Neural crest cell (in vitro differentiated cells): ENCODE data around the gene KCNMB3. TPM values are rescaled to one million over a fixed set of nuclear protein-coding genes. Genes with fewer than 3 reads are reported as not detected.

Experiments
- DNase-seq: peaks from one replicate; pipeline ENCODE4 v3.0.0; 2021; ENCODE audit warnings: low read depth, mixed read lengths, low spot score
- H3K27ac Mint-ChIP-seq: one replicate; pipeline ENCODE4 v1.8.0; 2021; ENCODE audit warnings: mild to moderate bottlenecking, mixed read lengths; ENCODE audit not compliant: unreplicated experiment
- H3K27me3 Mint-ChIP-seq: 2 replicates; pipeline ENCODE4 v1.8.0; 2021; ENCODE audit warnings: low read depth, mild to moderate bottlenecking, mixed read lengths
- H3K36me3 Mint-ChIP-seq: 2 replicates; pipeline ENCODE4 v1.8.0; 2021; ENCODE audit warnings: low read depth, mild to moderate bottlenecking, mixed read lengths
- H3K4me1 Mint-ChIP-seq: 2 replicates; pipeline ENCODE4 v1.8.0; 2021; ENCODE audit warnings: mixed read lengths
- H3K4me3 Mint-ChIP-seq: one replicate; pipeline ENCODE4 v1.8.0; 2021; ENCODE audit warnings: mild to moderate bottlenecking, mixed read lengths
- H3K9me3 Mint-ChIP-seq: 2 replicates; pipeline ENCODE4 v1.8.0; 2021; ENCODE audit warnings: mixed read lengths
- long read RNA-seq: library from polyadenylated mRNA; unstranded; transcript quantifications from one replicate; pipeline ENCODE4 v2.0.0, GENCODE V29; 2020
- total RNA-seq: library from RNA; stranded (reverse); gene quantifications from 2 replicates; pipeline ENCODE4 v1.2.1, GENCODE V29; 2021
- TF ChIP-seq, protein P1 (sequence below): fragments of 200-600 bp; sonication (generic); conservative IDR thresholded peaks from 2 replicates; pipeline ENCODE4 v1.5.0; 2021; ENCODE audit warnings: antibody characterized with exemption, mild to moderate bottlenecking

Gene KCNMB3, protein sequence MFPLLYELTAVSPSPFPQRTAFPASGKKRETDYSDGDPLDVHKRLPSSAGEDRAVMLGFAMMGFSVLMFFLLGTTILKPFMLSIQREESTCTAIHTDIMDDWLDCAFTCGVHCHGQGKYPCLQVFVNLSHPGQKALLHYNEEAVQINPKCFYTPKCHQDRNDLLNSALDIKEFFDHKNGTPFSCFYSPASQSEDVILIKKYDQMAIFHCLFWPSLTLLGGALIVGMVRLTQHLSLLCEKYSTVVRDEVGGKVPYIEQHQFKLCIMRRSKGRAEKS
- 3.1 and 3.3 TPM in 2 replicates for total RNA-seq
- long read RNA-seq: 0 reads

DNA sequence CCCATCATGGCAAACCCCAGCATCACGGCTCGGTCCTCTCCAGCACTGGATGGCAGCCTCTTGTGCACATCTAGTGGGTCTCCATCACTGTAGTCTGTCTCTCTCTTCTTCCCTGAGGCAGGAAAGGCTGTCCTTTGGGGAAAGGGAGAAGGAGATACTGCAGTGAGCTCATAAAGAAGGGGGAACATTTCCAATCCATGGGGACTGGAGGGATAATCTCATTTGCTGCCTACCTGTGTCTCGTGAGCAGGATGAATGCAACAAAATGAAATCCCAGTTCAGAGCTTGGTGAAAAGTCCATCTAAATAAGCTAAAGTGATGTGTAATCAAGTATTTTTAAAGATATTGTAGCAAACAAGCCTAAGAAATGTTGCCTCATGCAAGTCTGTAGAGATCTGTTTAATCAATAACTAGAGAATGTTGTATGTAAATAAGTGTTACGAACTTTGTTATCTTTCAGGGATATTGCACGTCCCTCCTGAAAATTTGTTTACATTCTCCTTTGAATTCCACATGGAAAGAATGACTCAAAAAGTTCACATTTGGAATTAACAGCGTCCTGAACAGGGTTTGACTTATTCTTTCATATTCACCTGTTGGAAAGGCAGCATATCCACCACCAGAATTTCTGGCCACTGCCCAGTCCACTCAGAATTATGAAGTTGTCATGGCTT is at the start of gene KCNMB3:
Gene KCNMB3, minus strand, starts transcription at position 312 of the 674 bp plus-strand sequence. Its CDS starts 124 bp downstream, at position 188.
- TF ChIP-seq, protein P1, sequence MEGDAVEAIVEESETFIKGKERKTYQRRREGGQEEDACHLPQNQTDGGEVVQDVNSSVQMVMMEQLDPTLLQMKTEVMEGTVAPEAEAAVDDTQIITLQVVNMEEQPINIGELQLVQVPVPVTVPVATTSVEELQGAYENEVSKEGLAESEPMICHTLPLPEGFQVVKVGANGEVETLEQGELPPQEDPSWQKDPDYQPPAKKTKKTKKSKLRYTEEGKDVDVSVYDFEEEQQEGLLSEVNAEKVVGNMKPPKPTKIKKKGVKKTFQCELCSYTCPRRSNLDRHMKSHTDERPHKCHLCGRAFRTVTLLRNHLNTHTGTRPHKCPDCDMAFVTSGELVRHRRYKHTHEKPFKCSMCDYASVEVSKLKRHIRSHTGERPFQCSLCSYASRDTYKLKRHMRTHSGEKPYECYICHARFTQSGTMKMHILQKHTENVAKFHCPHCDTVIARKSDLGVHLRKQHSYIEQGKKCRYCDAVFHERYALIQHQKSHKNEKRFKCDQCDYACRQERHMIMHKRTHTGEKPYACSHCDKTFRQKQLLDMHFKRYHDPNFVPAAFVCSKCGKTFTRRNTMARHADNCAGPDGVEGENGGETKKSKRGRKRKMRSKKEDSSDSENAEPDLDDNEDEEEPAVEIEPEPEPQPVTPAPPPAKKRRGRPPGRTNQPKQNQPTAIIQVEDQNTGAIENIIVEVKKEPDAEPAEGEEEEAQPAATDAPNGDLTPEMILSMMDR: no peak
- H3K27ac Mint-ChIP-seq: peak within 1 kb of the TSS; percentile 58
- H3K4me3 Mint-ChIP-seq: no peak within 1 kb of the TSS

DNA sequence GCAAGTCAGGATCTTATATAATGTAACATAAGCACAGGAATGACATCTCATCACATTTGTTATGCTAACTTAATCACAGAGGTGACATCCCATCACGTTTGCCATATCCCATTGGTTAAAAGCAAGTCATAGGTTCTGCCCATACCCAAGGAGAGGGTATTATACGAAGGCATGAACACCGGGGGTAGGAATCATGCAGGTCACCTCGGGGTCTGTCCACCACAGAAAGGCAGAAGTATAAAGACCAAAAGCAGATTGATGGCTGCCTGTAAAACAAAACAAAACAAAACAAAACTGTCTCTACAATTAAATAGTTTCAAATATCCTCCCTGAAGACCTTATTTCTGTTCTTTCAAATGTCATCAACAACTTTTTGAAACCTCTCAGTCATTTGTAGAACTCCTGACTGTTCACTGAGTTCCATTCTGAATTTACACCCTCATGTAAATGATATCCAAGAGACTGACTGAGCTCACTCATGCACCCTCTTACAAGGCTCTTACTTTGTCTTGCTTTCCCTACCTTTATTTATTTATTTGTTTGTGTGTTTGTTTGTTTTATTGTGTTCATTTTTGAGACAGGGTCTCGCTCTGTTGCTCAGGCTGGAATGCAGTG is 49.2 kb upstream of the KCNMB3 start:
- DNase-seq: no peak
- H3K4me3 Mint-ChIP-seq: no peak overlapping the region
- H3K36me3 Mint-ChIP-seq: peaks cover 4% of the 10 kb centered on the region
- TF ChIP-seq, protein P1: no peak
- peaks cover 12% of the 10 kb centered on the region for H3K9me3 Mint-ChIP-seq
- H3K27me3 Mint-ChIP-seq: no peaks in the 10 kb centered on the region
- no peak overlapping the region for H3K27ac Mint-ChIP-seq
- peaks cover 16% of the 10 kb centered on the region for H3K4me1 Mint-ChIP-seq

More for the DNA sequence above, at the start of gene KCNMB3:
- Mint-ChIP-seq H3K9me3 (peaks cover 6% of the 10 kb centered on the region), H3K4me1 (peaks cover 4% of the 10 kb centered on the region), H3K36me3 (peaks cover 23% of the 10 kb centered on the region), H3K27me3 (no peaks in the 10 kb centered on the region)
- DNase-seq: no peak

DNA sequence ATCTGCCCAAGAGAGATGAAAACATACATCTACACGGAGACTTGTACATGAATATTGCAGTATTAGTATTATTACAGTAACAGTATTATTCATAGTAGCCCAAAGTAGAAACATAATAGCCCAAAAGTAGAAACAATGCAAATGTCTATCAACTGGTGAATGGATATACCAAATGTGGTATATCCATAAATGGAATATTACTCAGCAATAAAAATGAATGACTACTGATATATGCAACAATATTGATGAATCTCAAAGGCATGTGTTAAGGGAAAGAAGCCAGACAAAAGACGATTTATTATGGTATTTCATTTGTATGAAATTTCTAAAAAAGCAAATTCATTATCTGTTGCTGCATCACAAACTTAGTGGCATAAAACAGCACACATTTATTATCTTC is 48.4 kb upstream of the KCNMB3 start:
- H3K27ac Mint-ChIP-seq: no peak overlapping the region
- TF ChIP-seq, protein P1: no peak
- peaks cover 12% of the 10 kb centered on the region for H3K9me3 Mint-ChIP-seq
- H3K36me3 Mint-ChIP-seq: peaks cover 4% of the 10 kb centered on the region
- peaks cover 16% of the 10 kb centered on the region for H3K4me1 Mint-ChIP-seq
- no peaks in the 10 kb centered on the region for H3K27me3 Mint-ChIP-seq
- no peak for DNase-seq
- no peak overlapping the region for H3K4me3 Mint-ChIP-seq

DNA sequence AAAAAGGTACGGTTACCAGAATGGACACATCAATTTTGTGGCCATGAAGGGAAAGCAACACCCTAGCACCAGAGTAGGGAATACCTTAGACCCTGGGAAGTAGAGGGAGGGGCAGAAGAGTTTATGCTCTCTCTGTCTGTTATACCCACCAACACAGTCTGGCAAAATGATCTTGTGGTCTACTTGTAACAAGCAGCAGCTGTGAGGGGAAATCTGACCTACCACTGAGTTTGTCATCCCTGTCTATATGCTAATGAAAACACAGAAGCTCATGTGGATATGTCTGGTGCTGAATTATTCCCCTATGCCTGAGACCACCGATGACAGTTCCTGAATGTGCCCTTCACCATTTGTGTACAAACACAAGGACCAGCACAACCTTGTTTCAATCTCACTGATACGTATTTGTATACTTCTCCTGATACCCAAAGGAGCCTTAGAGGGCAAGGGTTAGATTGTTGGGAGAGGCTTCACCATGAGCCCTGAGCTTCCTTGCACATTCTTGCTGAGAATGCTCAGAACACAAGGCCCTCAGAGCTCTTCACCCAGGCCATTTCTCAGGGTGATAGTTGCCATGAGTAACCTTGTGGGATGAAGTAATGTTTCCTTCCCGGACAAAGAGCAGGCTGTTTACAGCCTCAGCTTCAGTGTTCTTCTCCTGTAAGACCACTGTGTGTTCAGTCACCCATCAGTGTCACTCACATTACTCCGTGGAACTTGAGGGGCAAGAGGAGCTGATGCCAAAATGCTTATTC is 47.2 kb upstream of the KCNMB3 start:
- DNase-seq: no peak
- TF ChIP-seq, protein P1: no peak
- Mint-ChIP-seq H3K4me3 (no peak overlapping the region), H3K27me3 (no peaks in the 10 kb centered on the region), H3K4me1 (peaks cover 16% of the 10 kb centered on the region), H3K36me3 (peaks cover 4% of the 10 kb centered on the region), H3K9me3 (peaks cover 12% of the 10 kb centered on the region), H3K27ac (peak overlapping the region; percentile 75)

DNA sequence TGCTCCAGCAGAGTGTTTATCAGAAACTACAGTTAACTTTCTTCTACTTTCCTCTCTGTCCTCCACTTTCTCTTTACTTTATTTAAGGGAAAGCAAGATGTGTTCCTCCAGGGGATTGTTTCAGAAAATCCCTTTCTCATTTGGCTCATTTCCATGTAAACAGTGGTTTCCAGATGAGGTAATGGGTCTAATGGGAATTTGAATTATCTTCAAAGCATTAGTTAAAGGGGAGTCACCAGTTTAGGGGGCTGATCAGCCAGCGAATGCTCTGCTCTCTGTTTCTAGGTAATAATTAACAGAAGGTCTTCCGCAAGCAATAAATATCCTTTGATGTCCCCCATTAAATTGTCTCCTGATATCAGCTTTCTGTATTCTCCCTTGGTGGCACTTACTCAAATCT is 41.5 kb upstream of the KCNMB3 start:
- peaks cover 2% of the 10 kb centered on the region for H3K4me1 Mint-ChIP-seq
- no peak overlapping the region for H3K27ac Mint-ChIP-seq
- DNase-seq: no peak
- H3K36me3 Mint-ChIP-seq: no peaks in the 10 kb centered on the region
- H3K27me3 Mint-ChIP-seq: no peaks in the 10 kb centered on the region
- H3K4me3 Mint-ChIP-seq: no peak overlapping the region
- TF ChIP-seq, protein P1: no peak
- peaks cover 2% of the 10 kb centered on the region for H3K9me3 Mint-ChIP-seq
